ENCODE data around the gene CAPN12.

CAPN12 gene

DNA sequence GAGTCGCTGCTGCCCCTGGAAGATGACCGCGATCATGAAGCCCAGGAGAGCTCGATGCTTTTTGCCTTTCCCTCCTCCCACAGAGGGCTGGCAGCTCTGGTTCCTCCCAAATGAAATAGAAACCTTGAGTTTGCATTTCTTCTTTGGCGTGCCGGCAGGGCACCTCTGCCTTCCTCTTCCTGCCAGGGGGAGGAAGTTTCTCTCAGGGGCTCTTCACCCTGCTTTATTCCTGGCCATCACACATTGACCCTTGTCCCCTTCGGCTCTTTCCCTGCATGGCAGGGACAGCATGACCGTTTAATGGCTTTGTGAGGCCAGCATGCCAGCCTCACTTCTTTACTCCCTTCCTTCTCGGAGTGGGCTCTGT is 49.0 kb downstream of the CAPN12 start:
- no peak for DNase-seq

DNA sequence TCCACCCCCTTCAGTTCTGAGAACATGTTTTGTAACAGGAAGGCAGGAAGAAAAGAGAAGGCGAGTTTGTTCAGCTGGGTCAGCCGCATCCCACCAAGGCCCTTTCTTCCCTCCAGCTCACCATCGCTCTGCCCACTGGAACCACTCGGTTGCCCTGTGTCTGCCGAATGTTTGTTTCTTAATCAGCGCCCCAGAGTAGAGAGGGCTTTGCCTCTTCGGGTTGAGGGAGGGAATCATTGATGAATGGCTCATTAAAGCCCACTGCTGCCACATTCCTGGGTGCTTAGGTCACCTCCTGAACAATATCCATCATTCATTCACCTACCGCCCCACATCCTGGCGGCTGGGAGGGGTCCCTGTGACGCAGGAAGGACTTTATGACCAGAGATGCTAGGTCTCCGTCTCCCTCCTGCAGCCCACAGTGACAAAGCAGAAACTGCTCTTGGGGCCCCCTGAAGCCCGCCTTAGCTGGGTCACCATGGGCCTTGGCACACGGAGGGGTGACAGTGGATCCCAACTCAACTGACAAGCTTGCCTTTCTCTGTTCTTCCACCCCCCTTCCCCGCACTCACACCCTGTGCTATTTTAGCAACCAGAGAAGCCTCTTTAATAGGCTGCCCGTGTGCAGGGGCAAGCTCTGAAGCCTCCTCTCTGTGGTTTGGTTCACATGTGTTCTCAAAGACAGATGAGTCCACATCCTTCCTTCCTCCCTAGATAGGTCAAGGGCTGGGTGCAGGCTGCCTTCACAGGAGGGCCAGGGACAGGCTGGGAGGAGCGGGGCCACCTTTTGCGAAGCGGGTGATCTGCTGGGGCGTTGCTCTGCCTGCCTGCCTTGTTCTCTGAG is 50.7 kb downstream of the CAPN12 start:
- no peak for DNase-seq

DNA sequence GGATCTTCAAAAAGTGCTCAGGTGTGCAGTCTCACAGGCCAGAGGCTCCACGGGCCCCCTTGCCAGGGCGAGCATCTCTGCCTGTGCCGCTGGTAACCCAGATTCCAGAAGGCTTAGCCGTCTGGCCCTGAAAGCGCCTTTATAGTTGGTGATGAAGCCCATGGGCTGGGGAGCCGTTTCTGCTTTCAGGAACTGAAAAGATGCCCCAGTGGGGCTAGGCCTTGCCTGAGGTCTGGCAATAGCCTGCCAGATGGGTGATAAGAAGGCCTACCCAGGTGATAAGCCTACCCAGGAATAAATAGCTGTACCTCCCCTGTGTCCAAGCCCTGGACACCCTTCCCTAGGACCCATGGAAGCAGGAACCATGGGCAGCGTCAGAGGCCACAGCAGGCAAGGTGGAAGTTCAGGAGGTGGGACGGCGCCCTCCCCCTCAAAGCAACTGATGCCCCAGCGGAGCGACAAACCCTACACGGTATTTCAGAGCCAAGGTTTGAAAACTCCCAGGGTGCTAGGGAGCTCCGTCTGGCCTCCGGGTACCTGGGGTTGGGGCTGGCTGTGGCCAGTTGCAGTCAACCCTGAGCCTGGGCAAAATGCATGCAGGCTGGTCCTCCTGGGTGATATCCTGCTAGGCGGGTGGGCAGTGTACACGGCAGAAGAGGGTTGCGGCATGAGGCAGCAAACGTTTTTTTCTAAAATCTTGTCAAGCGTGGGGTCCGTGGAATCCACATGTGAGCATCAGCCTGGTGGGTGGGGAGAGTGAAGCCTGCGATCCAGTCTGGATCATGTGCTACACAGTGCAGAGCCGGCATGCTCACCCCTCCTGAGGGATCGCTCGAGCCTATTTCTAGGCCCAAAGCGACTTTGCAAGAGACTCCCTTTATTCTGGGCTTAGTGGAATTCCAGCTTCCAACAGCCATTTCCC is 51.6 kb downstream of the CAPN12 start:
- DNase-seq = no peak

DNA sequence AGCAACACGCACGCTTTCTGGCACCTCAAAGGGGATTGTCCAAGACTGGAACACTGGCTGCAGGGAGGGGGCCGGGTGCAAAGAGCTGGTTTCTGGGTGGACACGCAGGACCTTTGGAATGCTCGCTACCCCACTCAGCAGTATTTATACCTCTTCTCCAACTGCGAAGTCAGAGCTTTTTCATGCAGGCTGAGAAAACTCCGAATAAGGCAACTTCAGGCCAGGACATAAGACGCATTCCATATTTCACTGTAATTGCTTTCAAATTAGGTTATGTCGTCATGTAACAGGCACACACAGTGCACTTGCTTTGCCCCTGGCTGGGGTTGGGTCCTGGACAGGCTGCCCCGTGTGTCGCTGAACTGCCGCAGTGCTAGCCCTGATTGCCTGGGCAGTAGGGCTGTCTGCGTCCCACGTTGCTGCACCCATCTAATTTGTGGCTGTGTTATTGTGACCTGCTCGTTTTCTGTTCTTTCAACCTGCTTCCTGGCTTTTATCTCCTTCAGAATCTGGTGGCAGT is 52.3 kb downstream of the CAPN12 start:
- DNase-seq = no peak

DNA sequence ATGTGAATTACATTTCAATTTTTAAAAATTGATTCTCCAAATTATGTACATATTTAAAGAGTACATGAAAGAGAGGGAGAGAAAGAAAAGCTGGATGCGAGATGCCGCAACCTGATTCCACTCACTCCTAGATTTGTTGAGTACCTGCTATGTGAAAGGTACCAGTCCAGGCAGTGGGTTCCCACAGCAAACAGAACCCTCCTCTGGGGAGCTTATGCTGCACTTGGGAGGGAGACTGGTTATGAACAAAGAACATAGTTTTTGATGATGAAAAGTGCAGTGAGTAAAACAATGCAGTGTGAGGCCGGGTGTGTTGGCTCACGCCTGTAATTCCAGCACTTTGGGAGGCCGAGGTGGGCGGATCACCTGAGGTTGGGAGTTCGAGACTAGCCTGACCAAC is 53.4 kb downstream of the CAPN12 start:
- DNase-seq = no peak

DNA sequence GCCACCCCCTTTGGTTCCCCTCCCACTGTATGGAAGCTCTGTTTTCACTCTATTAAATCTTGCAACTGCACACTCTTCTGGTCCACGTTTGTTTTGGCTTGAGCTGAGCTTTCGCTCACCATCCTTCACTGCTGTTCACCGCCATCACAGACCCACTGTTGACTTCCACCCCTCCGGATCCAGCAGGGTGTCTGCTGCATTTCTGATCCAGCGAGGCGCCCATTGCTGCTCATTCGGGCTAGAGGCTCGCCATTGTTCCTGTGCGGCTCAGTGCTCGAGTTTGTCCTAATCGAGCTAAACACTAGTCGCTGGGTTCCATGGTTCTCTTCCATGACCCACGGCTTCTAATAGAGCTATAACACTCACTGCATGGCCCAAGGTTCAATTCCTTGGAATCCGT is 54.1 kb downstream of the CAPN12 start:
- DNase-seq = no peak

DNA sequence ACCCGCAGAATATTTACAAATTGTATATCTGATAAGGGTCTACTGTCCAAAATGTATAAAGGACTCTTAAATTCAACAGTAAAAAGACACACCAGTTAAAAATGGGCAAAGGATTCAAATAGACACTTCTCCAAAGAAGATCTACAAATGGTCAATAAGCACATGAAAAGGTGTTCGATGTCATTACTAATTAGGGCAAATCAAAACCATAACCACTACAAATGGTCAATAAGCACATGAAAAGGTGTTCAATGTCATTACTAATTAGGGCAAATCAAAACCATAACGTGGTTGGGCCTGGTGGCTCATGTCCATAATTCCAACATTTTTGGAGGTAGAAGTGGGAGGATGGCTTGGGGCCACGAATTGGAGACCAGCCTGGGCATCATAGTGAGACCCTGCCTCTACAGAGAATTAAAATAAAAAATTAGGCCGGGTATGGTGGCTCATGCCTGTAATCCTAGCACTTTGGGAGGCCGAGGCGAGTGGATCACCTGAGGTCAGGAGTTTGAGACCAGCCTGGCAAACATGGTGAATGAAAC is 56.4 kb downstream of the CAPN12 start:
- DNase-seq = no peak

DNA sequence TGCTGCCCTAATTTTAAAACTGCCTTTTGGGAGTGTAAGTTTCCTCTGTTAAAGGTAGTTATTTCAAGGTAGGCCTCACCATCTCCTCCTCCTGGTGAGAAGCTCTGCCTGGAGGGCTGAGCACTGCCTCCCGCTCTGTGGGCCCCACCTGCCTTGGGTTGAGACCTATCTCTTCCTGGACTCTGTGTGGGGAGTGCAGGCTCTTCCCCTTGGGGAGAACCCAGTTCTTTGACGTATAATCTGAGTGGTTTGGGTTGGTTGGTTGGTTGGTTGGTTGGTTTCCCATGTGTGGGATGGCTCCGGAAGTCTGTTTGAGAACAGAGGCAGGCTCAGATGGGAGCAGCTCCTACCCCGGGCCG is 57.8 kb downstream of the CAPN12 start:
- no peak for DNase-seq

DNA sequence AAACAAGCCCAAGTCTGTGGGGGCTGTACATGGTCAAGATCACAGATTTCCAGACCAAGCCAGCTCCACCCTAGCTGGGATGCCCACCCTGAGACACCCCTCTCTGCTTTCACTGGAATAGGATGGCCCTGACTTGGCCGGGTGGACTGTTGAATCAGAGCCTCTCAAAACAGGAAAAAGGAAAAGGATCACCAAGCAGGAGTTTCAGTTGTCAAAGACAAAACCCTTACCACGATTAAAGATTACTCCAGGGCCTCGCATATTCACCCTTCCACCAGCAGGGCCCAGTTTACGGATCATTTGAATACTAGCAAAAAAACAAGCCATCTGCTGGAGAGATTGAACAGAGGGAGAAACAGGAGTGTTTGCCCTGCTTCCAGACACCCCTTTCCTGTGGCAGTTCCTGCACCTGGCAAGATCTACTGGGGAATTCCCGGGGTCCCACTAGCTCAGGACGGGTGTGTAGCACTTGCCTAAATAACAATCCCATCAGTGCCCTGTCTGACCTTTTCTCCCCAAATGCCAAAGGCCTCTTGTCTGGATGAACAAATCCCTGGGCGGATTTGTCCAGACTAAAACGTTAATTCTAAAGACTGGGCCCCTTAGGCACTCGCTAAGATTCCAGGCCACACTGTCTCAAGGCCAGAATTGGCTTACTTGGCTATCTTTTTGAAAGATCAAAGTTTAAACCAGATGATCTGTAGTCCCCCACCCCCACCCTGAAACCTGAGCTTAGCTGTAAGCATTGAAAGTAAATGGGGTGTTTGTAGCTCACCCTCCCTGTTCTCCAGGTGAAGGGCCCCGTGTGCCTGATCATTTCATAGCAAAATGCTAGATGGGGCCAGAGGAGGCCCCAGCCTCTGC is 58.4 kb downstream of the CAPN12 start:
- DNase-seq = no peak

DNA sequence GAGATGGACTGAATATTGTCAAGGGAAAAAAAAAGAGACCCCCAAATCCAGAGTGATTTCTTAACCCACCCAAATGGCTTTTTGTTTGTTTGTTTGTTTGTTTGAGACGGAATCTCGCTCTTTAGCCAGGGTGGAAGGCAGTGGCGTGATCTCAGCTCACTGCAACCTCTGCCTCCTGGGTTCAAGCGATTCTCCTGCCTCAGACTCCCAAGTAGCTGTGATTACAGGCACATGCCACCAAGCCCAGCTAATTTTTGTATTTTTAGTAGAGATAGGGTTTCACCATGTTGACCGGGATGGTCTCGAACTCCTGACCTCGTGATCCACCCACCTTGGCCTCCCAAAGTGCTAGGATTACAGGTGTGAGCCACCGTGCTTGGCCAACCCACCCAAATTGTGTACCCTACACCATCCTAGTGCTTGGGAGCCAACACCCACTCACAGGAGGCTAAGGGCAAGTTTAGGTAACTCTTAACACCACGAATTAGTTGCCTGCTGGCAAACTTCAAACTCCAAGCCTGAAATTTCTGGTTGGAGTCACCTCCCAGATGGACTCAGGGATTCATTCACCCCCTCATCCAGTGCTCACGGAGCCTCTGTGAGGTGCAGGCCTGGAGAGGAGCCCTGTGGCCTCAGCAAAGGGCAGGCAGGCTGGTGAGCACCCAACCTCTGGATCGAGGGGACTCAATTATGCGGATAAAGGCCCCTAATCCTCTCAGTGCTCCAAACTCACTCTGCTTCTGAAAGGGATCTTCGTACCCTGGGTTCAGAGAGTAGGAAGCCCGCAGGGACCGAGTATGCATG is 59.2 kb downstream of the CAPN12 start:
- no peak for DNase-seq

DNA sequence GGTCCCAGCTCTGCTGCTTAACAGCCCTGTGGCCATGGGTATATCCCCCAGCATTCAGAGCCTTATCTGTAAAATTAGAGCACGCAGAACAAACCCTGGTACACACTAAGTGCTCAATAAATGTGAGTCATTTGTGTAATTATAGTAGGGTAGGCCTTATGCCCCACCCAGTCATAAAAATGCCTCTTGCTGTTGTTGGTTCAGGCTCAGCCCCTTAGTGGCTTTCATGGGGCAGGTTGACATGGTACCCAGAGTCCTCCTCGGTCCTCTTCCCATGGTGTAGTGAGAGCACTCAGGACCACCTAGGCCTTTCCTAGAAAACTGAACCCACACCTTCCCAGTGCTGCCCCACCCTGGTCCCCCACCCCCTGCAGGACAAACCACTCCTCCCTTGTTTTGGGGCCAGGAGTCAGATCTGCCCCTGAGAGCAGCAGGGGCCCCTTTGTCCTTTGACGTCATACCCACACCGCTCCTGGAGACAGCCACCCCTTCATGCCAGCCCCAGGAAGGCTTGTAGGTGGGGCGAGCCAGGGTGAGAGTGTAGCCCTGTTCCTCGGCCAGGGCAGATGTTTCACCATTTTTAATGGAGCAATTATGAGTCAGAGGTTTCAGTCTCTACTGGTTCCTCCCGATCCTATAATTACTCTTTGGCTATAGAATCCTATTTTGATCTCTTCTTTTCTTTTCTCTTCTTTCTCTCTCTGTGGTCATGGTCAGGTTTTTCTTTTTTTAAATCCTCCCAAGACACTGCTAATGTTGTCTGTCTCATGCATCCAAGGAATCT is 60.0 kb downstream of the CAPN12 start:
- DNase-seq = no peak

DNA sequence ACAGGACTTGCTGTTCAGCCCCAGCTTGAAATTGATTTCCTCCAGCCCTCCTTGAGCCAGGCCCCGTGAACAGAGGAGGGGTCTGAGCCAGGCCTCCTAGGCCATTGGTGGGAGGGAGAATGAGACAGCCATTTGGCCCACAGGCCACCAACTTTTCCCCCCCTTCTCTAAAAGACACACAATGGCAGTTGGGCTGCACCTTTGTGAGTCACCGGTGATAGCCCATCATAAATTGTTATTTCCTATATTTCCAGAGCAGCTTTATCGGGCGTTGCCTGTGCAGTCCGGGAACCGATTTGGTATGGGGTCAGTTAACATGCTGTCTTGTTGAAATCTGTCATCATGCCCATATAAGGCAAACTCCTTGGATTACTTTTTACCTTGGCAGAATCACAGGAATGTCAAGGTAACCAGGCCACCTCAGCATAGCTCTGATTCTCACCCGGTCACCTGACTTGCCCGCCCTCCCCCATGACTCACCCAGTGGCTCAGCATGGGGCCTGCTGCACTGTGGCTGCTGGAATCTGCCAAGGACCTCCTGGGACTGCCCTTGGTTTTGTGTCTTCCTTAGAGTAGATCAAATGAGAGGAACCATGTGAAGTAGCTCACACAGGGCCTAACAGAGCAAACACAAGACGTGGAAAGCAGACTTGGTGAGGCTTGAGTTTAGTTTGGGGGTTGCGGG is 60.7 kb downstream of the CAPN12 start:
- DNase-seq = no peak

DNA sequence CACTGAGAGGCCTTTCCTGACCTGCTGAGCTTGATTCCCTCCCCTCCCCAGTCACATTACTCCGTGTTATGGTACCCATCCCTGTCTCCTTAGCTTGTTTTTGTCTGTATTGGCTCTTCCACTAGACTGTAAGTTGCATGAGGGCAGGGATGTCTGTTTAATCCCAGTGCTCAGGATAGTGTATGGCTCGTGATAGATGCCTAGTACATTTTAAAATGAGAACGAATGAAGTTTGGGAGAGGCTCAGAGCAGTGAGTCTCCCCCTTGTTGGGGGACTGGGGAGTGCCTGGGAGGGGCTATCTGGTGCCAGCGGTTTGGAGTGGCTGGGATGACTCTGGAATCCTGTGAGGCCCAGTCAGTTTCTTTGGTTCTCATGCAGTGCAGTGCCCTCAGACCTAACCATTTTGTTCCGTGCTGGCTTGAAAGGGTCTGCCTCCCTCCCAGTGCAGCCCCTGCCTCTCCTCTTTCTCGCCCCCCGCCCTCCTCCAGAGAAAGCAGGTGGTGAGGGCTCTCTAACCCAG is 61.3 kb downstream of the CAPN12 start:
- DNase-seq = no peak

DNA sequence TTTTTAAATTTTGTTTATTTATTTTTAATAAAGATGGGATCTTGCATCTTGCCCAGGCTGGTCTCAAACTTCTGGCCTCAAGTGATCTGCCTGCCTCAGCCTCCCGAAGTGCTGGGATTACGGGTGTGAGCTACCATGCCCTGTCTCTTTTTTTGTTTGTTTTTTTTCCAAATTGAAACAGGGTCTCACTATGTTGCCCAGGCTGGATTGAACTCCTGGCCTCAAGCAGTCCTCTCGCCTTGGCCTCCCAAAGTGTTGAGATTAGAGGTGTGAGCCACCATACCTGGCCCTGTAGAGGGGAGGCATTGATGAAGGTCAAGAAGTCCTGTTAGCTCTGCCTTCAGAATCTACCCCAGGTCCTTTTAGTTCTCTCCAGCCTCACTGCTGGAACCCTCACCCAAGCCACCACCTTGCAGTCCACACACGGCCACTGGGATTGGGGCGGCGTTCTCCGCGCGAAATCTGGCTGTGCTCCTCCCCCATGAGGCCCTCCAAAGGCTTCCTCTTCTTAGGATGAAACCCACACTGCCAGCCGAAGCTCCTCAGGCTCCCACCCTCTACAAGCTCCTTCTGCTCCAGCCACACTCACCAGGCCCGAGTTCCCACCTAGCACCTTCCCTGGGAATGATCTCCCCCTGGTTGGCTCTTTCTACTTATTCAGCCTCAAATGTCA is 61.9 kb downstream of the CAPN12 start:
- DNase-seq = no peak

All from stimulated activated naive CD4-positive, alpha-beta T cell (primary cell).